ENCODE measurements around the gene OLFML2B. TPM values are rescaled to one million over a fixed set of nuclear protein-coding genes. Genes with fewer than 3 reads are reported as not detected.

The OLFML2B gene
- total RNA-seq, 1 donor, result 0.10 TPM

DNA sequence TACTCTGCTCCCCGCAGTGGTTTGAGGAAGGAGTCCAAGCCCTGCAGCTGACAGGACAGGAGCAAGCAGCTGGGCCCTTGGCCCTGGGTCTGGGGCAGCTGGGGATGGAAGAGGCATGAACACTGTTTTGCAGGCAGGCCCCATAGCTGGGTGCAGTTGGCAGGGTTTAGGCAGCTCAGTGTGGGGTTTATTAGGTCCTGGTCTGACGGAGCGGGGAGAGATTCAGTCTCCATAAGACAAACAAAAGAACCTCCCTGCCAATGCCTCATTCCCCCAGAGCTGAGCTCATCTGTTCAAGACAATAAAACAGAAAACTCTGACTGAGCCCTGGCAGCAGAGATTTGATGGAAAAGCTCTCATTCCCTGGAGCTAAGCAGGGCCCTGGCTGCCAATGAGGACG, 37.3 kb downstream of the OLFML2B start:
- Histone ChIP-seq H3K27me3 (ENCODE audit: insufficient read depth, low read length) (no peaks in the 10 kb centered on the region), H3K4me1 (ENCODE audit: insufficient read depth, low read length) (peaks cover 18% of the 10 kb centered on the region), H3K4me3 (ENCODE audit: low read length) (no peak overlapping the region), H3K9me3 (ENCODE audit: low read depth, low read length) (no peaks in the 10 kb centered on the region)

DNA sequence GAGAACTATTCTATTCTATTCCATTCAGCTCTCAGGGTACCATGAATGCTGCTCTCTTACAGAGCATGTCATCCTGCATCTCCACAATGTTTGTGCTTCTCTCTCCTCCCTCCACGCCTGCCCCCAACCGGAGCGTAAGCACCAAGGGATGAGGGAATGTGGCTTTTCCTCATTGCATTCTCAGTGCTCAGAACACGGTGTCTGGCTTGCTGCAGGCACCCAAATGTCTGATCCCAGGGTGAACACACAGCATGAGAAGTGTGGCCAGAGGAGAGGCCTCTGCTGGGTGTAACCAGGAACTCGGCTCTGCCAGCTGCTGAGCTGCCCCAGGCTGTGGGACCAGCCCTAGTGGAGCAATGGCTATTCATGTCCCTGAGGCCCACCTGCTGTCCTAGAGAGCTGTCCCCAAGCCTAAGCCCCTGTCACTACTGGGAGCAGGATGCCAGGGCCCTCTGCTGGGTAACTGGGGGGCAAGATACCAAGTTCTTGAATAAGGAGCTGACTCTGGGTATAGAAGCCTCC, 38.3 kb downstream of the OLFML2B start:
- H3K4me3 ChIP-seq (ENCODE audit: low read length), result no peak overlapping the region
- H3K4me1 ChIP-seq (ENCODE audit: insufficient read depth, low read length), result peaks cover 15% of the 10 kb centered on the region
- H3K27me3 ChIP-seq (ENCODE audit: insufficient read depth, low read length), result no peaks in the 10 kb centered on the region
- H3K9me3 ChIP-seq (ENCODE audit: low read depth, low read length), result no peaks in the 10 kb centered on the region

DNA sequence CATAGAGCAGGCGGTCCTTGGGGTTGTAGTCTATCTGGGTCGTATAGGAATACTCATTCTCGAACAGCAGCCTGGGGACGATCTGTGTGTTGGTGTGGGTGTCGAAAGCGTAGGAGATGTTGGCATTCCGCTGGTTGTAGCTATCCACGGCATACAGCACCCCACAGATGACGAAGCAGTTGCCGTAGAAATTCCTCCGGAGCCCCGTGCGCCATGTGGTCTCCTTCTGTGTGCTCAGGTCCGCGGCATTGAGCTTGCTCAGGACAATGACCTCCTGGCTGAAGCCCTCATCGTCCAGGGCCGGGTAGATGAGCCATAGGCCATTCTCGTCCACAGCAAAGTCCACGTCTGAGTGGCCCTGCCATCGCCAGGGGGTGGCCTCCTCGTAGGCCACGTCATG, 39.9 kb downstream of the OLFML2B start:
- Histone ChIP-seq H3K9me3 (ENCODE audit: low read depth, low read length) (no peaks in the 10 kb centered on the region), H3K27me3 (ENCODE audit: insufficient read depth, low read length) (no peaks in the 10 kb centered on the region), H3K4me3 (ENCODE audit: low read length) (no peak overlapping the region), H3K4me1 (ENCODE audit: insufficient read depth, low read length) (peaks cover 3% of the 10 kb centered on the region)

DNA sequence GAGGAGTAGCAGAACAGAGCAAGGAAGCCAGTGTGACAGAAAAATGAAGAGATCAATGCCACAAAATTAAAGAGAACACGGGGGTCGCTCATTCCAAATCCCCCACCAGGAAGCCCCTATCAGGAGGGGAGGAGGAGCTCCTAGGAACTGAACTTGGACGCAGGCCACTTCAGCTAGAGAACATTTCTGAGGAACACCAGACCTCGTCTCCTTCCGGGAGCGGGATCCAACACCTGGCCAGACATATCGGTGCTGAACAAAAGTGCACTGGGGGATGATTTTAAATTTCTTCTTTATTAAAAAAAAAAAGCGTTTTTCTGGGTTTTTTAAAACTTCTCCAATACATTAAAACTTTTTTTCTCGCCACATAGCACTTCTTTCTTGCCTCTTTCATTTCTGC, 40.8 kb downstream of the OLFML2B start:
- Histone ChIP-seq H3K4me3 (ENCODE audit: low read length) (no peak overlapping the region), H3K4me1 (ENCODE audit: insufficient read depth, low read length) (no peaks in the 10 kb centered on the region), H3K27me3 (ENCODE audit: insufficient read depth, low read length) (no peaks in the 10 kb centered on the region), H3K9me3 (ENCODE audit: low read depth, low read length) (no peaks in the 10 kb centered on the region)

DNA sequence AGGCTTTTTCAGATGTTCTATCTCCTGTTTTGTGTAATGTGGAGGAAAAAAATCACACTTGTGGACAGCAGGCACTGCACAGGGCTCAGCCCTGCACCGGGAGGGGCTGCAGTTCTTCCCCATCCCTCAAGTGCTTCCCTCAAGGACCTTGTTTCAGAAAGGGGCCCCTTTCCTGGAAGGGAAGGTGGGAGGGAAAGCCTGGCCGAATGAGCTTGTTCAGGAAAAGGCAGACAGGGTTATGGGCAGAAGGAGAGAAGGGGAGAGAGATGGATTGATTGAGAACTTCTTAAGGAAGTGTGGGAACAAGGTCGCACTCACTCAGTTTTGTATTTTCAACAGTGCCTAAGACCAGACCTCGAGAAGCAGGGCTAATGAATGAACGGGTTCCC, 41.2 kb downstream of the OLFML2B start:
- no peaks in the 10 kb centered on the region for H3K27me3 ChIP-seq (ENCODE audit: insufficient read depth, low read length)
- no peaks in the 10 kb centered on the region for H3K9me3 ChIP-seq (ENCODE audit: low read depth, low read length)
- no peaks in the 10 kb centered on the region for H3K4me1 ChIP-seq (ENCODE audit: insufficient read depth, low read length)
- no peak overlapping the region for H3K4me3 ChIP-seq (ENCODE audit: low read length)

DNA sequence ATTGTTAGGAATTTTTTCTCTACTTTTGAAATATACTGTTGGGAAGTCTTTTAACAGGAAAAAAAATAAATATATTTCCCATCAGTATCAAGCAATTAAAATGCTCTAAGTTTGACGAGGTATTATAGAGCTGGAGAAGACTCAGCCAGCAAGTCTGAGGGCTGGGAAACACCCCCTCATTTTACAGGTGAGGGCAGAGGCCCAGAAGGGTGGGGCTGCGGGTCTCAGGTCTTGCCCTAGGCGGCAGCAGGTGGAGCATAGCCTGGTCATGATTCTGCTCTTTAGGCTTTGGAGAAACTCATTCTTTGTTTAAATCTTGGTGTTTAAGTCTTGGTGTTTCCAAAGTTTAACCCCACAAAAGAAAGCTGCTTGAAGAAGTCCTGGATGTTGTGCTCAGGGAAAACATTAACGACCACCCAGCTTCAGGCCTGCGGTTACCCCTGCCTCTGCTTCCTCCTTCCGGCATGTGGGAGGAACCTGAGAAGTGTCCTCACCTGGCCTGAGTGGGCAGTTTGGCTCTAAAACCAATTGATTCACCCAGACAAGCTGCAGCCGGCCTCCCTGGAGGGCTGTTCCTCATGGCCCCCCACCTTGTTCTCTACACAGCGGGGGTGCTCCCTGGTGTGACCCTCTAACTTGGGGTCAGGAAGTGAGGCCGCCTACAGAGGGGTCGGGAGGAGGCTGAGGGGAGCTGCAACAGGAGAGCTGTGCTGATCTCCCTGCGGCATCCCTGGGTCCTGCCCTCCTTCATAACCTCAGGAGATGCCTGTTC, 41.7 kb downstream of the OLFML2B start:
- H3K4me1 ChIP-seq (ENCODE audit: insufficient read depth, low read length), result no peaks in the 10 kb centered on the region
- H3K9me3 ChIP-seq (ENCODE audit: low read depth, low read length), result no peaks in the 10 kb centered on the region
- no peaks in the 10 kb centered on the region for H3K27me3 ChIP-seq (ENCODE audit: insufficient read depth, low read length)
- no peak overlapping the region for H3K4me3 ChIP-seq (ENCODE audit: low read length)

DNA sequence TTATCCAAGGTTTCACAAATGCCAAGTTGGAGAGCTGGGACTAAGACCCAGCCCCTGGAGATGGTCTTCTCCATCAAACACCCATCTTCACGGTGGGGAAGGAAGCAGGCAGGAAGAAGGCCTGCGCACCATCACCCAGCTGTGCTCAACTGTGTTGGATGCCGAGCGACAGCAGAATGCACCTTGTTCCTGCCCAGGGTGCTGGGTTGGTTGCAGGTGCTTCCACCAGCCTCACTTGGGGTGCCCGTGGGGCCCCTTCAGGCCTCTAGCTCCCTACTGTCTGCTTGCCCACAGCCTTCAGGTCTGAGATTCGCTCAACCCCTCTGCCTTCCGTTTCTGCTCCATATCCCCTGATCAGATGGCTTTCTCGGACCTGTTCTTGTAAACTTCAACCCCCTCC, 42.5 kb downstream of the OLFML2B start:
- no peaks in the 10 kb centered on the region for H3K4me1 ChIP-seq (ENCODE audit: insufficient read depth, low read length)
- H3K4me3 ChIP-seq (ENCODE audit: low read length), result no peak overlapping the region
- H3K9me3 ChIP-seq (ENCODE audit: low read depth, low read length), result no peaks in the 10 kb centered on the region
- no peaks in the 10 kb centered on the region for H3K27me3 ChIP-seq (ENCODE audit: insufficient read depth, low read length)

DNA sequence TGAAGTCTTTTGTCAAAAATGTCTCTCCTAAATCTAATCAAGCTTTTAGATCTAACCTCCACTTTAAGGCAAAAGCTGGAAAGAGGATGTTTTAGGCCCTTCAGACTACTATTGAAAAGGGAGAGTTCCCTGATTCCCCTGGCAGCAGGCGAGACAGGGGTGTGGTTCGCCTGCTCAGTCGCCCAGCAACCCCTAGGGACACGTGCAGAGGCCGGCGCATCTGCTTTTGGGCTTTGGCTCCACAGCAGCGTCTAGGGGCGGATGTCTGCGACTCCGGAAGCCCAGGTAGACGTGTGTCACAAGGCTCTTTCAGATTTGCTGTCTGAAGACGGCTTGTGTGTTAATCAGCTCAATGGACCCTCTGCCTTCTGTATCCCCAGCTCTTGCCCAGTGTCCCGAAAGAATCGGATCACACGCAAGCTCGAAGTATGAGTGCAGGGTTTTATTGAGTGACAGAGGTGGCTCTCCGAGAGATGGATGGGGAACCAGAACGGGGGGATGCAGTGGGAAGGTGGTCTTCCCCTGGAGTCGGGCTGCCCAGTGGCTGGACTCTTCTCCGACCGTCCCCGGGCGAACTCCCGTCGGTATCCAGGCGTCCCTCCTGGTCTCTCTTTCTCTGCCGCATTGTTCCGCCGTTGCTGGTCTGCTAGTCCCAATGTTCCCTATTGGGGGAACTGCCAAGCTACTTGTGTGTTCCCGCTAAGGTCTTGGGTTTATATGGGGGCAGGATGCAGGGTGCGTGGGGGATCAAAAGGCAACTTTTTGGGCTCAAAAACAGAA, 45.5 kb downstream of the OLFML2B start:
- Histone ChIP-seq H3K4me3 (ENCODE audit: low read length) (no peak overlapping the region), H3K4me1 (ENCODE audit: insufficient read depth, low read length) (no peaks in the 10 kb centered on the region), H3K27me3 (ENCODE audit: insufficient read depth, low read length) (no peaks in the 10 kb centered on the region), H3K9me3 (ENCODE audit: low read depth, low read length) (no peaks in the 10 kb centered on the region)

DNA sequence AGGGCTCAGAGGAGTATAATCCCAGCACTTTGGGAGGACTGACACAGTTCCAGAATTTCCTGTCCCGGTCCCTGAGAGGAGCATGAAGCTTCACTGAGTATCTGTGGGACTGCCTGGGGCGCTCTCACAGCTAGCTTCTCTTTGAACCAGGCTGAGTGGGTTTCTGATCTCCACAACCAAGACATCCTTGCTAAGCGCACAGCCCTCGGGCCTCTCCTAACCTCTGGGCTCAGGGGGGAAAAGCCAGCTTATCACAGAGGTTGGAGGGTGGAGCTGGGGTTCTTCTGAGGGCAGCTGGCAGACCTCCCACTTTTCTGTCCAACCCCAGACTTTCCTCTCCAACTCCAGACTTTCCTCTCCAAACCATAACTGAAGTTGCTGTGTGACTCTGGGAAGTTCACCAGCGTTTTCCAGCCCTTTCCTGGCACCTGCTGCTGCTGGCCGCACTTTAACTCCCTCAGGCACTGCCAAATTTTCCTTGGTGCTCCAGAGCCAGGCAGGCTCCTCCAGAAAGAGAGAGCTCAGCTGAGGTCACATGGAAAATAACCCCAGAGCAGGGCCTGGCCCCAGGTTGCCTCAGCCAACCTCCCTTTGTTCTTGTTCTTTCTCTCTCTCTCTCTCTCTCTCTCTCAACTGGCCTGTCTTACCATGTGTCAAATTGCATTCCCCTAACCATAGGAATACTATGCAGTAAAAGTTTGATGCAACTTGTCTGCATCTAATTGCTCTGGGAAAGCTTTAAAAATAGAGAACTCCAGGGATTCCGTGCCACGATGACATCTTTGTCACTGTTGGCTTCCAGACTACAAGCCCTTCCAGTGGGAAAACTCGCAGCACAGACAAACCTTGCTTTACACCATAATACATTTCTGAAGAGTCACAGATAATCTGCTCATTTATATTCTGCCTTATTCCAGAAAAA, 49.5 kb downstream of the OLFML2B start:
- H3K4me3 ChIP-seq (ENCODE audit: low read length), result no peak overlapping the region
- H3K4me1 ChIP-seq (ENCODE audit: insufficient read depth, low read length), result no peaks in the 10 kb centered on the region
- H3K9me3 ChIP-seq (ENCODE audit: low read depth, low read length), result no peaks in the 10 kb centered on the region
- no peaks in the 10 kb centered on the region for H3K27me3 ChIP-seq (ENCODE audit: insufficient read depth, low read length)

DNA sequence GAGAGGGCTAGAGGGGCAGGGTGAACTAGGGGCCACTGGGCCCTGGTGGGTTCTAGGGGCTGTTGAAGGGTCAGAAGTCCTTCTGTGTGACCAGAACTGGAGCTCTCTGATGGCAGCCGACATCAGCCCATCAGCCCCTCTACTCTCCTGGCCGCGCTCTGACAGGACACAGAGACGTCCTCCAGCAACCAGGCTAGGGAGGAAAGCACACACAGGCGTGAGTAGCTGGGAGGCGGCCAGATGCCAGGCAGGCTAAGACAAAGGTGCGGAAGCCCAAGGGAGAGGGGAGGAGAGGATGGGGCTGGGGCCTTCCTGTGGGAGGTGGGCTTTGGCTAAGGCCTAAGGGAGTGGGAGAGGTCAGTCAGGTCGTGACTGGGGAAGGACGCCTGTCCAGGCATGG, 50.8 kb downstream of the OLFML2B start:
- H3K27me3 ChIP-seq (ENCODE audit: insufficient read depth, low read length), result no peaks in the 10 kb centered on the region
- H3K4me1 ChIP-seq (ENCODE audit: insufficient read depth, low read length), result no peaks in the 10 kb centered on the region
- H3K4me3 ChIP-seq (ENCODE audit: low read length), result no peak overlapping the region
- H3K9me3 ChIP-seq (ENCODE audit: low read depth, low read length), result no peaks in the 10 kb centered on the region

DNA sequence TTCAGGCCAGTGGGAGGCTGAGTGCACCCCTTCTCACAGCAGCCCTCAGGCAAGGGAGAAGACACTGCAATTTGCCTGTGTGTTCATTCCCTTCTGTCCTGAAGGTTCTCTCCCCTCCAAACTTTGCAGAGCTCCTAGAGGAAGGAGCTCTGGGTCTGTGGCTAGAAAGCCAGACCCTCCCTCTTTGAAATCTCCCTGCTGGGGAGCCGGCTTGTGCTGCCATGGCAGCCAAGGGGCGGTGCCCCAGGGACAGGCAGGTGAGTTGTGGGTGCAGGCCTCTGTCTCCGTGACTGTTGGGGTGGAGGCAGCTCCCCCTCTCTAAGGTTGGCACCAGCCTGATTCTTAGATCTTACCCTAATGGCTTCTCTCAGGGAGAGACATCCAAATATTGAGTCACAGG, 53.0 kb downstream of the OLFML2B start:
- Histone ChIP-seq H3K9me3 (ENCODE audit: low read depth, low read length) (no peaks in the 10 kb centered on the region), H3K4me1 (ENCODE audit: insufficient read depth, low read length) (no peaks in the 10 kb centered on the region), H3K4me3 (ENCODE audit: low read length) (no peak overlapping the region), H3K27me3 (ENCODE audit: insufficient read depth, low read length) (no peaks in the 10 kb centered on the region)

DNA sequence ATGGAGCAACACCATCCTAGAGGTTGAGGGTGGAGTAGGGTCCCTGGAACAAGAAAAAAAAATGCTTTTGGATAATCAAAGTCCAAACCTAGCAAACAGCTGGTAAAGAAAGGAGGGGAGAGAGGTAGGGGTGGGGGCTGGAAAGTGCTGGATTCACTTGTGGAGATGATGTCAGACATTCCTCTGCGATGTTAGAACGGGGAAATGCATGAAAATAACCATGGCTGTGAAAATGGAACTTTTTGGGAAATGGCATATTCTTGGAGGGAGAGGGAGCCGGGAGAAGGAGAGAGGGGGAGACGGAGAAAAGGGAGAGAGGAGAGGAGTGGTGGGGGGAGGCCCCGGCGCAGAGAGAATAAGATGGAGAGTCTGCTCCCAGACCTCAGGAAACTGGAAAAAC, 53.6 kb downstream of the OLFML2B start:
- Histone ChIP-seq H3K27me3 (ENCODE audit: insufficient read depth, low read length) (no peaks in the 10 kb centered on the region), H3K4me1 (ENCODE audit: insufficient read depth, low read length) (no peaks in the 10 kb centered on the region), H3K4me3 (ENCODE audit: low read length) (no peak overlapping the region), H3K9me3 (ENCODE audit: low read depth, low read length) (no peaks in the 10 kb centered on the region)

DNA sequence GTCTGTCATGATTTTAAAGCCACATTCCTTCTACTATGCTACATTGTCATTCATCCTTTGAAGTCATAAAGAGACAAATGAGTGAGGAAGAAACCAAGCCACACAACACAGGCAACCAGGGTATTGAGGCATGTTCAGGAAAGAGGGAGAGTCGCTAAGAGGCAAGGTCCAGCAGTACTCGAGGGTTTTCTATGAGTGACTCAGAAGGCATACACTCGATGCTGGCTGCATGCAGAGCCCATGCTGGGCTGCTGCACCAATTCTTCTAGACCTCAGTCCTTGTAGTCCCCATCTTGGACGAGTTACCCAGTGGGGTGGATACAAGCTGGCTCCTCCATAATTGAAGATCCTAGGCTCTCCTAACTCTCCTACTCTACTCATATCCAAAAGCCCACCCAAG, 57.6 kb downstream of the OLFML2B start:
- Histone ChIP-seq H3K27me3 (ENCODE audit: insufficient read depth, low read length) (no peaks in the 10 kb centered on the region), H3K4me1 (ENCODE audit: insufficient read depth, low read length) (peaks cover 9% of the 10 kb centered on the region), H3K9me3 (ENCODE audit: low read depth, low read length) (no peaks in the 10 kb centered on the region), H3K4me3 (ENCODE audit: low read length) (no peak overlapping the region)

DNA sequence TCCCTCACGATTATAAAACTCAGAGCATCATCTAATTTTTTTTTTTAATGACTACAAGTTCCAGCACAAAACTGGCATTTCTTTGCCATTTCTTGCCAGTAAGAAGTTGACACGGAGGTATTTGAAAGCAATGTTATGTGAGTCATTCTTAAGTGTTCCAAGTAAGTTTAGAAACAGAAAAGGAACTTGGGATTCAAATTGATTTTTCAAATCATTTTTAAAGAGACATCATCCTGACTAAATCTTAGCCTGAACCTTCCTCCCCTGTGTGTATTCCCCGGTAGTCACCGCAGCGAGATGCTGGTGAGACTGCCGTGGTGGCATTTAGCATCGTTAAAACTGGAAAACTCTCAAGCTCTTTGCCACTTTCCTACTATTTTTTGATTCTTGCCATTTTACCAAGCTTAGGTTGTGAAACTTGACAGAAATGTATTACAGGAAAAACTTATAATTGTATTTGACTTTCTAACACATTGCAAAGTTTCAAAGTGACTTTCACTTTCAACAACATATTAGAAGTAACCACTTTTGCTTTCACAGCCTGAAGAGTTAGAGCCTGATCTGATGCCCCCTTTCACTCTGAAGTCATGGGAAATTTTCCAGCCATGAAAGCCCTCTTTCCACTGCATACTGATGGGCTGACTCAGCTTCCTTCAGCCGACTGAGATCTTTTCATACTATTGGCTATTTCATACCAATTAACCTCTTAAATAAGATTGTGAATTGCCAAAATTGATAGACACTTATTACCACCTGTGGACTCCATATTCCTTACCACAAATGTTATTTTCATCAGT, 61.4 kb downstream of the OLFML2B start:
- Histone ChIP-seq H3K4me3 (ENCODE audit: low read length) (peak overlapping the region; percentile 24), H3K4me1 (ENCODE audit: insufficient read depth, low read length) (peaks cover 9% of the 10 kb centered on the region), H3K9me3 (ENCODE audit: low read depth, low read length) (no peaks in the 10 kb centered on the region), H3K27me3 (ENCODE audit: insufficient read depth, low read length) (no peaks in the 10 kb centered on the region)
